Neural crest cell (in vitro differentiated cells): Measurements from ENCODE around the gene CAT. TPM values are rescaled to one million over a fixed set of nuclear protein-coding genes. Genes with fewer than 3 reads are reported as not detected.
A peak's percentile ranks its signal among the peaks of the same experiment; 100 is the strongest.

Experiments
- DNase-seq: peaks from one replicate; pipeline ENCODE4 v3.0.0; 2021; ENCODE audit warnings: low read depth, mixed read lengths, low spot score
- H3K27ac Mint-ChIP-seq: one replicate; pipeline ENCODE4 v1.8.0; 2021; ENCODE audit warnings: mild to moderate bottlenecking, mixed read lengths; ENCODE audit not compliant: unreplicated experiment
- H3K27me3 Mint-ChIP-seq: 2 replicates; pipeline ENCODE4 v1.8.0; 2021; ENCODE audit warnings: low read depth, mild to moderate bottlenecking, mixed read lengths
- H3K36me3 Mint-ChIP-seq: 2 replicates; pipeline ENCODE4 v1.8.0; 2021; ENCODE audit warnings: low read depth, mild to moderate bottlenecking, mixed read lengths
- H3K4me1 Mint-ChIP-seq: 2 replicates; pipeline ENCODE4 v1.8.0; 2021; ENCODE audit warnings: mixed read lengths
- H3K4me3 Mint-ChIP-seq: one replicate; pipeline ENCODE4 v1.8.0; 2021; ENCODE audit warnings: mild to moderate bottlenecking, mixed read lengths
- H3K9me3 Mint-ChIP-seq: 2 replicates; pipeline ENCODE4 v1.8.0; 2021; ENCODE audit warnings: mixed read lengths
- total RNA-seq: library from RNA; stranded (reverse); gene quantifications from 2 replicates; pipeline ENCODE4 v1.2.1, GENCODE V29; 2021
- TF ChIP-seq, protein P1 (sequence below): fragments of 200-600 bp; sonication (generic); conservative IDR thresholded peaks from 2 replicates; pipeline ENCODE4 v1.5.0; 2021; ENCODE audit warnings: antibody characterized with exemption, mild to moderate bottlenecking

CAT gene
- total RNA-seq, 1 donor from 2014 or later = 30.6 TPM

DNA sequence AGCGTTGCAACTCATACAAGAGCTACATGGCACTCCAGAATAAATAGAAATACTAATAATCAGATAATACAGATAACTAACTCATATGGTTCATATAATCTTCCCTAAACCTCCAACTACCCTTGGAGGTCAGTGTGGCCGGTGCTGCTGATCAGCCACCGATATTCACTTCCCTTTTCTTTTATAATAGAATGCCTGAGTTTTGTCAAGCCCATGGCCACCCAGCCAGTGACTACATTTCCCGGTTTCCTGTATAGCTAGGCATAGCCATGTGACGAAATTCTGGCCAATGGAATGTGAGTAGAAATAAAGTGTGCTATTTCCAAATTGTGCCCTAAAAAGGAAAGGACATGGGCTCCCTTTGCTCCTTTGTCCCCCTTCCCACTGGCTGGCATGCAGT is 5.9 kb upstream of the CAT start:
- DNase-seq = no peak
- Mint-ChIP-seq H3K9me3 (no peaks in the 10 kb centered on the region), H3K27me3 (no peaks in the 10 kb centered on the region), H3K36me3 (no peaks in the 10 kb centered on the region), H3K4me1 (no peaks in the 10 kb centered on the region), H3K27ac (no peak overlapping the region), H3K4me3 (no peak overlapping the region)
- TF ChIP-seq, protein P1, sequence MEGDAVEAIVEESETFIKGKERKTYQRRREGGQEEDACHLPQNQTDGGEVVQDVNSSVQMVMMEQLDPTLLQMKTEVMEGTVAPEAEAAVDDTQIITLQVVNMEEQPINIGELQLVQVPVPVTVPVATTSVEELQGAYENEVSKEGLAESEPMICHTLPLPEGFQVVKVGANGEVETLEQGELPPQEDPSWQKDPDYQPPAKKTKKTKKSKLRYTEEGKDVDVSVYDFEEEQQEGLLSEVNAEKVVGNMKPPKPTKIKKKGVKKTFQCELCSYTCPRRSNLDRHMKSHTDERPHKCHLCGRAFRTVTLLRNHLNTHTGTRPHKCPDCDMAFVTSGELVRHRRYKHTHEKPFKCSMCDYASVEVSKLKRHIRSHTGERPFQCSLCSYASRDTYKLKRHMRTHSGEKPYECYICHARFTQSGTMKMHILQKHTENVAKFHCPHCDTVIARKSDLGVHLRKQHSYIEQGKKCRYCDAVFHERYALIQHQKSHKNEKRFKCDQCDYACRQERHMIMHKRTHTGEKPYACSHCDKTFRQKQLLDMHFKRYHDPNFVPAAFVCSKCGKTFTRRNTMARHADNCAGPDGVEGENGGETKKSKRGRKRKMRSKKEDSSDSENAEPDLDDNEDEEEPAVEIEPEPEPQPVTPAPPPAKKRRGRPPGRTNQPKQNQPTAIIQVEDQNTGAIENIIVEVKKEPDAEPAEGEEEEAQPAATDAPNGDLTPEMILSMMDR = no peak

DNA sequence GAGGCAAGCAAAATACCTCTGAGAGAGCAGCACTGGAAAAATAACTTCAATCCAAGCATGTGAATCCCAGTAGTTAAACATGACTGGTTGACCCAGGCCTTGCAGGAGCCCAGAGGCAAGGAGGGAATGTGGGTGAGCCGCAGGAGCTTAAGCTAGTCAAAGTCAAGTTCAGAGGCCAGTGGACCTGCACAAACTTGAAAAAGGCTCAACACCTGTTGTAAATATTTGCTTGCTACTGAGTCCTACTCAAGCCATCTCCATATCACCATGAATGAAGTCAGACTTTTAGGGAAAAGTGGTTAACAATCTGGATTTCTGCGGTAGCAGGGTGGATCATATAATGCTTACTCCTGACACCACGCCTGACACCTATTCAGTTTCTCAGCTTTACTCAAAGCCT is 4.8 kb upstream of the CAT start:
- Mint-ChIP-seq H3K4me1 (peaks cover 8% of the 10 kb centered on the region), H3K9me3 (no peaks in the 10 kb centered on the region), H3K27ac (no peak overlapping the region), H3K4me3 (no peak overlapping the region), H3K36me3 (no peaks in the 10 kb centered on the region), H3K27me3 (no peaks in the 10 kb centered on the region)
- TF ChIP-seq, protein P1 = no peak
- no peak for DNase-seq

DNA sequence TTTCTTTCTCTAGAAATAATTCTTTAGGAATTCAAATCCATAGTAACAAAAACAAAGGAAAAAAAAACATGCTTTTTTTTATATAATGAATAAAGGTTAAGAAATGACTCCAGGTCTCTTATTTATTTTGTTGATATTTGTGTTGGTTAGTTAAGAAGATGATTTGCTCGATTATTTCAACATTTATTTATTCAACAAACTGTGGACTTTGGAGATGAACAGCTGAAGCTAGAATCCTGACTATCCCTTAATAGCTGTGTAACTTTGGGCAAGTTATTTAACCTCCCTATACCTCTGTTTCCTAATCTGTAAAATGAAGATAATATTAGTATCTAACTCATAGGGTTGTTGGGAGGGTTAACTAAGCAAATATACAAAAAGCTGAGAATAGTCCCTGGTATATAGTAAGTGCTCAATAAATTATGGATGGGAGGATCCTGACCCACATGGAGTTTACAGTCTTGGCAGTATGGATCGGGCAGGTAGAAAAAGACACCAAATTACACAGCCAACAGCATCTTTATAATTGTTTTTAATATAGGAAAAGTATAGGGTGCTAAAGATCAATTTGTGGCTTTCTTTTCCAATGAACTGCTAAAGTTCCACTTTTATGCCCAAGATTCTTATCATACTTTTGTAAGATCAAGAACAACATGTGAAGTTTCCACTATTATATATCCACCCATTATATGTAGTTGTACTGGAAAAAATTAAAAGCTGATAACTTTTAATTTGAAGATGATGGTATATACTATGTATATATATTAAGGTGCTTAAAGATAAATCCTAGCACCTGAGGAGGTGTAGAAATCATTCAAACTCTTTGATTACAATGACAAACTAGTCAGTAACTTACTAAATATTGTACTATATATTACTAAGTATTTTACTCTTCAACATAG is 1.3 kb upstream of the CAT start:
- TF ChIP-seq, protein P1 = no peak
- peaks cover 8% of the 10 kb centered on the region for H3K36me3 Mint-ChIP-seq
- H3K4me1 Mint-ChIP-seq = peaks cover 24% of the 10 kb centered on the region
- H3K27me3 Mint-ChIP-seq = no peaks in the 10 kb centered on the region
- no peak overlapping the region for H3K27ac Mint-ChIP-seq
- H3K4me3 Mint-ChIP-seq = peak overlapping the region; percentile 94
- DNase-seq = no peak
- H3K9me3 Mint-ChIP-seq = no peaks in the 10 kb centered on the region

DNA sequence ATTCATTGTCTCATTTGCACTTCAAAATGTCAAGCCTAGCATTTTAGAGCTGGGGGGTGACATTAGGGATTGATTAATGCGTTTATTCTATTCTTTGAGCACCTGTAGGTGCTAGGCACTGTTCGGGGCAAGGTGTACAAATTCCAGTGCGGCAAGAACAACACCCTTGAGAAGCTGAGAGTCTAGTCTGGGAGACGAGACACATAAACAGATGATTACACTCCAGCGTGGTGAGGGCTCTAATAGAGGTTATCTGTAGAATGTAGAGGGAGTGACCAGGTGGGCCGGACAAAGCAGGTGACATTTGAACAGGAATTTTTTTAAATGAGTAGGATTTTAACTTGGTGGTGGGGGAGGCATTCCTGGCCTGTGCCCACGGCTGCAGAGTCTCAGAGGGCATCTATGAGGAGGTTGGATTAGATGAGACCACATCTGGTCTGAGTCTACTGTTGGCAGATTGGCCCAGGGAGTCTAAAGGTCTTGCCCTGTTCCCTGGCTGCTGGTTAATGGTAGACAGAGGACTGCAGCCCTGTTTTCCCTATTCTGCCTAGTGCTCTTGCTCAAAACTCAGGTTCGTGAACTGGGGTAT is 970 bp downstream of the CAT start:
- TF ChIP-seq, protein P1 = no peak
- DNase-seq = no peak
- H3K27me3 Mint-ChIP-seq = no peaks in the 10 kb centered on the region
- peaks cover 24% of the 10 kb centered on the region for H3K4me1 Mint-ChIP-seq
- peak overlapping the region; percentile 94 for H3K4me3 Mint-ChIP-seq
- no peak overlapping the region for H3K27ac Mint-ChIP-seq
- no peaks in the 10 kb centered on the region for H3K9me3 Mint-ChIP-seq
- peaks cover 12% of the 10 kb centered on the region for H3K36me3 Mint-ChIP-seq

DNA sequence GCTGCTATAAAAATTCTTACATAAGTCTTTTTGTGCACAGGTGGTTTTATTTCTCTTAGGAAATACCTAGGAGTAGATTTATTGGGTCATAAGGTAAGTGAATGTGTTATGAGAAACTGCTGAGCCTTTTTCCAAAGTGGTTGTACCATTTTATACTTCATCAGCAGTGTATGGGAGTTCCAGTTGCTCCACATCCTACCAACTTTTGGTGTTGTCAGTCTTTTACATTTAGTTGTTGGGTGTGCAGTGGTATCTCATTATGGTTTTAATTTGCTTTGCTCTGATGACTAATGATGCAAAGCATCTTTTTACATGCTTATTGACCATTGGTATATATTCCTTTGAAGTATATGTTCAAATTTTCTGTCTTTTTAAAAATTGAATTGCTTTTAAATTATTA is 3.1 kb downstream of the CAT start:
- H3K27me3 Mint-ChIP-seq = no peaks in the 10 kb centered on the region
- TF ChIP-seq, protein P1 = no peak
- H3K27ac Mint-ChIP-seq = no peak overlapping the region
- no peaks in the 10 kb centered on the region for H3K9me3 Mint-ChIP-seq
- H3K36me3 Mint-ChIP-seq = peaks cover 12% of the 10 kb centered on the region
- no peak for DNase-seq
- no peak overlapping the region for H3K4me3 Mint-ChIP-seq
- peaks cover 24% of the 10 kb centered on the region for H3K4me1 Mint-ChIP-seq
